ENCODE data around the gene ST6GALNAC1.
"Not testable (repeated sequence)": the region's sequence is repeated elsewhere in the genome, so short reads cannot be mapped to it uniquely, and the experiment has no call there.

ST6GALNAC1 gene

DNA sequence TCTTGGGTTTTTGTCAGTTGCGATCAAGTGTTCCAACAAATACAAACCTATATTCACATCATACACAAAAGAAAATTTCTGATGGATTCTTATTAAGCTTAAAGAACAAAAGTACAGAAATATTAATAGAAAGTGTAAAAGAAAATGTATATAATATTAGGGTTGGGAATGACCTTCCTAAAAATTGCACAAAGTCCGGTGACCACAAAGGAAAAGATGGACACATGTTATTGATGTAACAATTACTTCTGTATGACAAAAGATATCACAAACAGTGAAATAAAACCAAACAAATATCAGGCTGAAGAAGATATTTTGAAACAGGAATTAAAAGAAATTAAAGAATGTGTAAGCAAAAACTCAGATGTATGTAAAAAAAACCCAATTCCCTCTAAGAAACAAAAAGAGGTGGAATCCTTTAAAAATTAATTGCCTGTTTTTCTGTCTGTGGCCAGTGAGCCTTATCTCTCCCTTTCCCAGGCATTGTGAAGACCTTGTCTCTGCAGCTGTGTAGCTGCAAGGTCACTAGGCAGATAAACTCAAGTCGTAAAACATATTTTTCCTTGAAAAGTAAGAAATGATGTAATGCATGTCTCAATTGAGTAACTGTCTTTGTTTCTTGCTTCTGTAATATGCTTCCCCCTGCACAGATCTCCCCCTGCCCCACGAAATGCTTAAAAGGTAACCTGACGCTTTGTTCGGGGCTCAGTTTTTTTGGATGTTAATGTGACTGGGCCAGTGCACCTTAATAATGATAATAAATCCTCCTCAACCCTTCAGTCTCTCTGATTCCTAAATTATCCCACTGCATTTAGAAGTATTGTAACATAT is 2.8 kb downstream of the ST6GALNAC1 start:
- DNase-seq, result no peak

DNA sequence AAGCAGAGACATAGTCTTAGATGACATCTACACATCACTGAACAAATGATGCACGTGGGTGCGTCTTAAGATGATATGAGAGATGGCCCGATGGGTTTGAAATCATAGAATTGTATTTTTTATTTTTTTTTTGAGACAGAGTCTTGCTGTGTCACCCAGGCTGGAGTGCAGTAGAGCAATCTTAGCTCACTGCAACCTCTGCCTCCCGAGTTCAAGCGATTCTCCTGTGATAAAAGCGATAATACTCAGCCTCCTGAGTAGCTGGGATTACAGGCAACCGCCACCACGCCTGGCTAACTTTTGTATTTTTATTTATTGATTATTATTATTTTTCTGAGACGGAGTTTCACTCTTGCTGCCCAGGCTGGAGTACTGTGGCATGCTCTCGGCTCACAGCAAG is 5.3 kb downstream of the ST6GALNAC1 start:
- no peak for DNase-seq

DNA sequence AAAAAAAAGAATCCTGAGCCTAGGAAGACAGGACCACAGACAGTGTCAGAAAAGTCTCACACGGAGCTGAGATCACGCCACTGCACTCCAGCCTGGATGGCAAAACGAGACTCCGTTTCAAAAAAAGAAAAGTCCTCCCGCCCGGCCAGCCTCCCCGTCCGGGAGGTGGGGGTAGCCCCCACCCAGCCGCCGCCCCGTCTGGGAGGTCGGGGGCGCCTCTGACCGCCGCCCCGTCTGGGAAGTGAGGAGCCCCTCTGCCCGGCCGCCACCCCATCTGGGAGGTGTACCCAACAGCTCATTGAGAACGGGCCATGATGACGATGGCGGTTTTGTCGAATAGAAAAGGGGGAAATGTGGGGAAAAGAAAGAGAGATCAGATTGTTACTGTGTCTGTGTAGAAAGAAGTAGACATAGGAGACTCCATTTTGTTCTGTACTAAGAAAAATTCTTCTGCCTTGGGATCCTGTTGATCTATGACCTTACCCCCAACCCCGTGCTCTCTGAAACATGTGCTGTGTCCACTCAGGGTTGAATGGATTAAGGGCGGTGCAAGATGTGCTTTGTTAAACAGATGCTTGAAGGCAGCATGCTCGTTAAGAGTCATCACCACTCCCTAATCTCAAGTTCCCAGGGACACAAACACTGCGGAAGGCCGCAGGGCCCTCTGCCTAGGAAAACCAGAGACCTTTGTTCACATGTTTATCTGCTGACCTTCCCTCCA is 6.9 kb downstream of the ST6GALNAC1 start:
- DNase-seq, result not testable (repeated sequence)

GRCh38 chr17:76635659-76636360 is 7.7 kb downstream of the ST6GALNAC1 start:
- no peak for DNase-seq

DNA sequence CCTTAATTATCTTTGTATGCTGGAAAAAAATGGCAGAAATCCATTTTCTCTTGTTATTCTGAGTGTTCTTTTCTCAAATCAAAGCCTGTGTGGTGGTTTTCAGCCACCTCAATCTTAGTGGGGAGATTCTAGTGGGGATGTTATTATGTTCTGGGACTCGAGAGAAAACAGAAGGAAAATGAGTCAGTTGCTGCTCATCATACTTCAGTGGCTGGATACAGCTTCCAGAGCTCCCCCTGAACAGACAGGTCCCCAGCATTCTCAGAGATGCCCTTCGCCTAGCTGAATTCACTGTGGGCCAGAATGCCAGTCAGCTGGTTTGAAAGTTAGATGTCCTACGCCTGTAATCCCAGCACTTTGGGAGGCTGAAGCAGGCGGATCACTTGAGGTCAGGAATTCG is 8.5 kb downstream of the ST6GALNAC1 start:
- no peak for DNase-seq

- no peak for DNase-seq
These were observed 9.8 kb downstream of the ST6GALNAC1 start for GRCh38 chr17:76633628-76634328.

GRCh38 chr17:76631821-76632565 is 11.6 kb downstream of the ST6GALNAC1 start:
- DNase-seq, result no peak

DNA sequence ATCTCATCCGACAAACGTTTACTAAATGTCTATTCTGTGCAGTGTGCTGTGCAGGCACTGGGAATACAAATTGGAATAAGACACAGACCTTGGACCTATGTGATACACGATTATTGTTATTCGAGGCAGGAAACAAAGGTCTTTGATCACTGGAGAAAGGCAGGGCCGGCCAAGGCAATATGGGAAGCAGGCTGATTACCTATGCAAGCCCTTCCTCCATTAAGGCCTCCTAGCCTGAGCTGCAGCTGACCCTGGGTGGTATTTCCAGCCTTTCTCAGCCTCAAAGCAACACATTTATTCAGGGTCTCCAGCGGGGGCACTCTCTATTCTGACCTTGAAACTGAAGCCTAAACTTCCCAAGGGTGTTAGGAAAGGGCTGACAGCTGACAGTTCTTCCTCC is 13.4 kb downstream of the ST6GALNAC1 start:
- DNase-seq, result no peak

DNA sequence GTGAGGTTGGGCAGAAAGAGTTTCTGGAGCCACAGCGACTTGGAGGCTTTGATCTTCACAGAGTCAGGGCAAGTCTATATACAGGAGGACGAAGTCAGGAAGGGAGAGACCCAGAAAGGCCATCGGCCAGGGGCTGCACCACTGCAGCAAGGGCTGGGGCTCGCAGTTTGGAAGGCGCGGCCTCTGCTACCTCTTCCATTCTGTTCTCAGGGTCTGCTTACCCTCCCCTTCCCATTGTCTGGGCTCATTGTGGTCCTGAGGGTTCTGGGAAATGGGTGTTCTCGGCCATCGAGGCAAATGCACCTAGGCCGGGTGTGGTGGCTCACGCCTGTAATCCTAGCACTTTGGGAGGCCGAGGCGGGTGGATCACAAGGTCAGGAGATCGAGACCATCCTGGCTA is 16.0 kb downstream of the ST6GALNAC1 start:
- DNase-seq, result no peak

DNA sequence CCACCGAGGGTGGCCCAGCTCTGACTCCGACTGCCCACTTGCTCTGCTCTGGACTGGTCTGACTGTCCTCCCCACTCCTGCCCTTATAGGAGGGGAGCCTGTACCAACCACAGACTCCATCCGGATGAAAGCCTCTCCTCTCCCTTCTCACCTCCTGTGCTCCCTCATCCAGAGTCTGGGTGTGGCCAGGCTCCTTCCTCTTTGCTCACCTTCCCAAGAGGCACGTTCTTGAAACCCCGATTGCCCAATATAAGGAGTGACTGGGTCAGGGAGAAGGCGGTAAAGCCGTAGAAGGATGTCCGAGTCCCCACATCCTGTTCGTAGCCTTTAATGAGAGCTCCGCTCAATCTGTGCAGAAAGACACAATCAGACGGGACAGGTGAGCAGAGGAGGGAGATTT is 17.1 kb downstream of the ST6GALNAC1 start:
- DNase-seq, result no peak

- no peak for DNase-seq
These were observed 18.1 kb downstream of the ST6GALNAC1 start for GRCh38 chr17:76625496-76625895.

DNA sequence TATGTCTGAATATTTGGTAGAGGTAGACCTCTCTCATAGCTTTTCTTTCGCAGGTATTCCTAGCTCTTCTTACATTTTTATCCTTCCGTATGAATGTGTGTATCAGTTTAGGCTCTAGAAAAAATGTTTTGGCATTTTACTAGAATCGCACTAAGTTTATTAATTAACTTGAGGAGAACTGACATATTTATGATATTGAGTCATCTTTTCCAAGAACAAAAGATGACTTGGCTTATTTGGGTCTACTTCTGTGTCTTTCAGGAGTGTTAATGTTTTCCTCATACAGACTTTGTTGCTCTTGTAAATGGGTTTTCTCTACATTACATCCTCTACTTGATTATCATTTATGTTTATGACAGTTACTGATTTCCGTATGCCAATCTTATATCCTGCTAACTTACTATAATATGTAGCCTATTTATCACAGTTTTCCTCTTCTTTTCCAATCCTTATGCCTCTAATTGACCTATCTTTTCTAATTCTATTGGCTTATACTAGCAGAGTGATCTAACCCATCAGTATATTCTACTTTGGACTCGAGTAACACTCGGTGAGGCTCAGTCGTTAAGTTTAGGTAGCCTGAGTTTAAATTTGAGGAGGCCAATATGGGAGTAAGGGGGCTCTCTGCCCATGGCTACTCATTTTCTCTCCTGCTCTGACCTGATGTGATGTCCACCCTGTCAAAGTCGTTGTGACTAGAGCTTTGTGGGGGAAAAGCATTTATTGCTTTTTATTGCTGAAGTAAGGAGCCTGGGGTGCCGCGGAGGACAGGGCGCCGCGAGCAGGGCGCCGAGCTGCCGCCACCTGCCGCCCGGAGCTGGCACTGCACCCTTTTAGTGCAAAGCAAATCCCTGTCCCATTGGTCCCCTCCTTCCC is 20.0 kb downstream of the ST6GALNAC1 start:
- DNase-seq, result peak; percentile 80

- no peak for DNase-seq
These were observed 25.7 kb downstream of the ST6GALNAC1 start for GRCh38 chr17:76617838-76618237.

- DNase-seq, result no peak
These were observed 28.5 kb downstream of the ST6GALNAC1 start for GRCh38 chr17:76614912-76615617.

- DNase-seq, result not testable (repeated sequence)
These were observed 29.3 kb downstream of the ST6GALNAC1 start for GRCh38 chr17:76614064-76614759.

GRCh38 chr17:76612977-76613851 is 30.3 kb downstream of the ST6GALNAC1 start:
- no peak for DNase-seq

GRCh38 chr17:76612465-76612864 is 31.1 kb downstream of the ST6GALNAC1 start:
- DNase-seq, result no peak

- DNase-seq, result no peak
These were observed 31.8 kb downstream of the ST6GALNAC1 start for GRCh38 chr17:76611758-76612157.
